WERI-Rb-1 (cell line): ENCODE measurements around the gene HPCAL1.

Experiments used
- DNase-seq: peaks from one replicate; pipeline ENCODE4 v3.0.0-alpha.2; 2020
- H3K27ac ChIP-seq: fragments of 250-450 bp; sonication (Bioruptor Pico); 2 replicates; pipeline ENCODE4 v1.5.1; 2020; ENCODE audit warnings: mild to moderate bottlenecking, moderate library complexity
- H3K27me3 ChIP-seq: fragments of 250-450 bp; sonication (Bioruptor Pico); 2 replicates; pipeline ENCODE4 v1.5.1; 2021; ENCODE audit warnings: mild to moderate bottlenecking, low read depth, moderate library complexity; ENCODE audit not compliant: insufficient read depth, severe bottlenecking
- H3K36me3 ChIP-seq: fragments of 250-450 bp; sonication (Bioruptor Pico); 2 replicates; pipeline ENCODE4 v1.5.1; 2020; ENCODE audit warnings: mild to moderate bottlenecking, moderate library complexity
- H3K4me3 ChIP-seq: 2 replicates; pipeline ENCODE4 v1.5.1; 2011; ENCODE audit warnings: low read depth, mild to moderate bottlenecking, control low read depth, low read length
- H3K9me3 ChIP-seq: fragments of 250-450 bp; sonication (Bioruptor Pico); 2 replicates; pipeline ENCODE4 v1.5.1; 2021; ENCODE audit warnings: mild to moderate bottlenecking, moderate library complexity; ENCODE audit not compliant: severe bottlenecking
- CTCF ChIP-seq: IDR thresholded peaks from 2 replicates; pipeline ENCODE4 v1.5.1; 2011; ENCODE audit warnings: low read depth, mild to moderate bottlenecking, control low read depth, inconsistent platforms, low read length

Gene HPCAL1

GRCh38 chr2:10278029-10278762, 24.5 kb upstream of the HPCAL1 start:
- H3K36me3 ChIP-seq, result no peaks in the 10 kb centered on the region
- no peak overlapping the region for H3K27ac ChIP-seq
- no peak overlapping the region for H3K4me3 ChIP-seq
- TF ChIP-seq CTCF, result no peak
- no peak for DNase-seq
- no peaks in the 10 kb centered on the region for H3K27me3 ChIP-seq
- H3K9me3 ChIP-seq, result no peaks in the 10 kb centered on the region

- no peaks in the 10 kb centered on the region for H3K36me3 ChIP-seq
- H3K9me3 ChIP-seq, result no peaks in the 10 kb centered on the region
- DNase-seq, result no peak
- no peak overlapping the region for H3K27ac ChIP-seq
- no peaks in the 10 kb centered on the region for H3K27me3 ChIP-seq
- H3K4me3 ChIP-seq, result no peak overlapping the region
- no peak for TF ChIP-seq CTCF
Observed at GRCh38 chr2:10278763-10279471, 23.8 kb upstream of the HPCAL1 start.

- Histone ChIP-seq H3K36me3 (no peaks in the 10 kb centered on the region), H3K4me3 (no peak overlapping the region), H3K27me3 (no peaks in the 10 kb centered on the region), H3K27ac (no peak overlapping the region), H3K9me3 (no peaks in the 10 kb centered on the region)
- no peak for TF ChIP-seq CTCF
- no peak for DNase-seq
Observed at GRCh38 chr2:10279472-10279870, 23.2 kb upstream of the HPCAL1 start.

GRCh38 chr2:10279946-10280463, 22.7 kb upstream of the HPCAL1 start:
- H3K27ac ChIP-seq, result no peak overlapping the region
- H3K27me3 ChIP-seq, result no peaks in the 10 kb centered on the region
- no peak for TF ChIP-seq CTCF
- no peak overlapping the region for H3K4me3 ChIP-seq
- H3K36me3 ChIP-seq, result no peaks in the 10 kb centered on the region
- DNase-seq, result no peak
- no peaks in the 10 kb centered on the region for H3K9me3 ChIP-seq

GRCh38 chr2:10281891-10282290, 20.8 kb upstream of the HPCAL1 start:
- no peaks in the 10 kb centered on the region for H3K9me3 ChIP-seq
- H3K27ac ChIP-seq, result no peak overlapping the region
- TF ChIP-seq CTCF, result no peak
- H3K36me3 ChIP-seq, result no peaks in the 10 kb centered on the region
- H3K4me3 ChIP-seq, result no peak overlapping the region
- no peaks in the 10 kb centered on the region for H3K27me3 ChIP-seq
- no peak for DNase-seq
